CD1c-positive myeloid dendritic cell (primary cell): ENCODE results near the gene PRMT7.
"Not testable (repeated sequence)": the region's sequence is repeated elsewhere in the genome, so short reads cannot be mapped to it uniquely, and the experiment has no call there.

Experiments used
- DNase-seq: peaks from one replicate; pipeline ENCODE4 v3.0.0-alpha.2; 2016; ENCODE audit errors: extremely low spot score

PRMT7 gene

DNA sequence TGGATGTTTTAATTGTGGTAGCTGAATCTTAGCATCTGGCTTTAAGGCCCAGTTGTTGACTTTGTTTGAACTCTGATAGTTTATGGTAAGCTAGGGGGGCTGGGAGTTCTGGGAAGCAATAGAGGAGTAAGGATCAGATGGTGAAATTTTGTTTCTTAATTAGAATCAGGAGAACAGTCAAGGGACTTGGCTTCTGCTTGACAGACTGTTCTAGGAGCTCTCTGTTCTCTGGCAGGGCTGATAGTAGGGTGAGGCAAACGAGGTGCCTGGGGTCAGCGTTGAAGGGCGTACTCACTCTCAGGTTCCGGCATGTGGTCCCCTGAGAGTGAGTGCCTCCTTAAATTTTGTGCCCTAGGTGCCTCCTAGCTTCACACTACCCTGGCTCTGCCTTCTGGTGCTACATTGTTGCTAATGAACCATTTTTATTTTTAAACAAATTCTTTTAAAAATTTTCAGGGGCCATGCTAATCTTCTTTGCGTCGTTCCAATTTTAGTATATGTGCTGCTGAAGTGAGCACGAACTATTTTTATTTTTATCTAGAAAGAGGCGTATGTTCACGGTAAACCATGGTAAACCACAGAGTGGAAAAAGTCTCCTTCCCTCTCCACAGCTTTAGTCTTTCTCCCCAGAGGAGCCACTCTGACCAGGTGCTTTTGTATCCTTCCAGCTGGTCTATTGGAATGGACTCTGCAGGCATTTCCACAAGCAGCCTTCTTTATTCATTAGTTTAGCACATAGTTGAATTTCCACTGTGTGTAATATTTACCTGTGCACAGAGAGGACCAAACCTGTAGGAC is 26.8 kb upstream of the PRMT7 start:
- no peak for DNase-seq

GRCh38 chr16:68284847-68285246 is 26.0 kb upstream of the PRMT7 start:
- peak; percentile 50 for DNase-seq

GRCh38 chr16:68285683-68286082 is 25.1 kb upstream of the PRMT7 start:
- no peak for DNase-seq

DNA sequence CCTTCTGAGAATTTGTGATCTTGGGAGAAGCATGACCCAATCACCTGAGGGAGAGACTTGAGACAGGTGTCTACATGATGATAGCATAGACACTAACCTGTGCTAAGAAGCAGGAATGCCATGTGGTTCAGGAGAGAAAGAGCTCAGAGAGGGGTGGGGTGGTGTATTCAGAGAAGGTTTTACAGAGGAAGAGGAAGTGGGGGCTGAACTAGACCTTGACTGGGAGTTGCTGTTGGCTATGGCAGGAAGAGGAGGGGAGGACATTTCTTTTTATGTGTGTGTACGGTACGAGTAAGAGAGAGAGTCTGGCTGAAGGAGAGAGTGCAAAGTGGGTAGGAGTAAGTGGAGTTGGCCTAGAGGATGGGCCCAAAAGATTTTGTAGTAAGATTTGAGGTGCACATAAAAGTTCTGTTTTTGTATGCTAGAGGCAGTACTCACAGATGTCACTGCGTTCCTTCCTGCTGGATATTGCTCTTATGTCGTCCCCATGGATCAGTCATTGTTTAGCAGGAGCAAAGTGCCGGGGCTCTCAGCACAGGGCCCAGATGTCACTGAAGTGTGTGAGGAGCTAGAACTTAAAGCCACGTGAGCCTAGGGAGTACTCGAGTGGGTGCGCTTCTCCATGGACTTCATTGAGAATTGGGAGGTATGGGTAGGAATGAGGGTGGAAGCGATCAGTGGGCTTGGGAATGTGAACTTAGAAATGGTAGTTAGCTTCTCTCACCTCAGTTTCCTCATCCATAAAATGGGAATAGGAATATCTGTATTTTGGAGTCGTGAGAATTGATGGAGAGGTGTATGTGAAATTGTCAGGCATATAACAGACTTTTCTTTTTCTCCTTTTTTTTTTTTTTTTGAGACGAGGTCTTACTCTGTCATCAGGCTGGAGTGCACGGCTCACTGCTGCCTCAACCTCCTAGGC is 24.4 kb upstream of the PRMT7 start:
- peak; percentile 49 for DNase-seq

DNA sequence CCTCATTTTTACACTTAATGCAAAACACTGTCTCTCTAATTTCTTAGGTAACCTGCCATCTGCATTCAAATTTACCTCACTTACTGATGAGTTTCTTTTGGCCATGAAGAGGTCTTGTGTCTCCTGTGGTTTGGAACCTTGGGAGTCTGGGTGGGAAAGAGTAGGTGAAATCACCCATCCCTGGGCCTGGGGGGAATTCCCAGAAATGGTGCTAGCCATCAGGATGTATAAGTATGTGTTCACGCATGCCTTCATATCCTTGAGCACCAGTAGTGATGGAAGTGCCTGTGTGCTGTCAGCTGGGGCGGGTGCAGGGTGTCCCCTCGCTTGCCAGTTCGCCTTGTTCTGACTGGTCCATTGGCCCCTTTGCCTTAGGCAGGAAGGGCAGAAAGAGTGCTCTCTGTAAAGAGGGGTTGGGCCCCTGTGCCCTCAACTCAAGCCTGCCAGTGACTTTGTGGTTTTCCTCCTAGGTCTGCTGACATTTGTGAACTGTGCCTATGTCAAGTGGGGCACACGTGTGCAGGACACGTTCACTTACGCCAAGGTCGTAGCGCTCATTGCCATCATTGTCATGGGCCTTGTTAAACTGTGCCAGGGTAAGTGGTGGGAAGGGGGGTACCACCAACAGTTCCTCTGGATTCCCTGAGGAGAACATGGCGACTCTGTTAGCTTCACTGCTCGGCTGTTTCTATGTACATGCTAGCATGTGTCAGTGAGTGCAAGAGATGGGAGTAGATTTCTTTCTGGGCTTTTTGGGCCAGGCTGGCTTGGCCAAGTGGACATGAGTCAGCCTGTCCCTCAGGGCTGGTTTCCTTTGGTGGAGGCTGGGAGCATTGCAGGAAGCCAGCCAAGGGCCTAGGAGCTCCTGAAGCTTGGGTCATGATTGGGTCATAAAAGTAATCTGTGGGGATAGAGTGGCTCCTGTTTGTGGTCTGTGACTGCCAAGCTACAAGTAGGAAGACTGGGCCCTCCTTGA is 23.3 kb upstream of the PRMT7 start:
- no peak for DNase-seq

- DNase-seq = no peak
These were observed 22.6 kb upstream of the PRMT7 start for GRCh38 chr16:68288252-68288650.

GRCh38 chr16:68288796-68289195 is 22.0 kb upstream of the PRMT7 start:
- not testable (repeated sequence) for DNase-seq

DNA sequence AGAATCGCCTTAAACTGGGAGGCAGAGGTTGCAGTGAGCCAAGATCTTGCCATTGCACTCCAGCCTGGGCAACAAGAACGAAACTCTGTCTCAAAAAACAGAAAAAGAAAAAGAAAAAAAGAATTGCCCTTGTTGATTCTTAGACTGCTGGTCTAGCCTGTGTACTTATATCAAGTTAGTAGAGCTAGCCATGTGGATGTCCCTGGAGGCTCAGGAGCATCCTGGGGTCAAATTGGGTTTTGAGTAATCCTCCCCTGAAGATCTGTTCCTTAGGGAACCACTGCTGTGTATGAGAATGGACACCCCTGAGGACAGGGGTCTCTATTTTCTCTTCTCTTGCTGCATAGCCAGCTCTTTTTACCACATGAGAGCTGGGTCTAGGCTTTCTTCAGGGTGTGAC is 21.6 kb upstream of the PRMT7 start:
- no peak for DNase-seq

DNA sequence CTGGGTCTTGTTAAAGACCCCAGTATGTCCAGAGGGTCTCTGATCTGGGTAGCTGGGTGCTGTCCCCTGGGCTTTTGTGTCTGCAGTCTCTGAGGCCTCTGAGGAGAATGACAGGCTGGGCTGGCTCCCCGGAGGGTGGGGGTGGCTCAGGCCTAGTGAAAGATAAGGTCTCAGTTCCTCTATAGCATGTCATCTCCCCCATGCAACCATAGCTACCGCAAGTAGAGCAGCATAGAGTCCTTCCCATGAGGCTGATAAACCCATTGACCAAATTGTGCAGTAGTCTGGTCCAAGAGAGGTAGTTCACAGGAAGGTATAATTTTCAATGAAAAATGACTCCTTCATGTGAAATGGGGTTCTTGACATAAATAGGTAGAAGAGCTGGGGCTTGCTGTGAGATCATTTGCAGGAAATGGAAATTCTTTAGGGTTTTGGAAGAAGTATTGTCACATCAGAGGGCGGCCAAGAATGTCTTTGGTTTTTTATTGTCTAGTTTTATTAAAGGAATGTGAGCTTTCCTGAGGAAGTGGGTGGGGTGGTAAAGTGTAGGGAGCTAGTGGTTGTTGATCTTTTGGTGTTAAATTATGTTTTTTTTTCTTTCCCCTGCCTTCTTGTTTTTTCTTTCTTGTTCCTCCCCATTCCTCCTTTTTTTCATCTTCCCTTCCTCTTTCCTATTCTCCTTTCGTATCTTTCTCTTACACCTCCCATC is 21.0 kb upstream of the PRMT7 start:
- peak; percentile 75 for DNase-seq

GRCh38 chr16:68290450-68290849 is 20.4 kb upstream of the PRMT7 start:
- no peak for DNase-seq

- DNase-seq = no peak
These were observed 19.6 kb upstream of the PRMT7 start for GRCh38 chr16:68291227-68291626.

GRCh38 chr16:68292425-68292824 is 18.4 kb upstream of the PRMT7 start:
- DNase-seq = no peak

GRCh38 chr16:68296291-68296690 is 14.5 kb upstream of the PRMT7 start:
- DNase-seq = no peak

GRCh38 chr16:68296693-68297092 is 14.1 kb upstream of the PRMT7 start:
- DNase-seq = peak; percentile 69

- DNase-seq = no peak
These were observed 12.9 kb upstream of the PRMT7 start for GRCh38 chr16:68297908-68298307.

- no peak for DNase-seq
These were observed 12.5 kb upstream of the PRMT7 start for GRCh38 chr16:68298312-68298711.

GRCh38 chr16:68298907-68299561 is 11.8 kb upstream of the PRMT7 start:
- no peak for DNase-seq

GRCh38 chr16:68299571-68300453 is 11.0 kb upstream of the PRMT7 start:
- DNase-seq = no peak

GRCh38 chr16:68300734-68301459 is 9.9 kb upstream of the PRMT7 start:
- no peak for DNase-seq
